Hematopoietic multipotent progenitor cell treated with erythropoietin and hydrocortisone succinate and interleukin-3 and kit ligand, for 6 days (in vitro differentiated cells): ENCODE data around the gene SLC22A2.
"Not testable (repeated sequence)": the region's sequence is repeated elsewhere in the genome, so short reads cannot be mapped to it uniquely, and the experiment has no call there.

Experiments used
- DNase-seq: peaks from one replicate; pipeline ENCODE4 v3.0.0-alpha.2; 2015

Gene SLC22A2

GRCh38 chr6:160240691-160241084 lies 17.9 kb downstream of the SLC22A2 start:
- DNase-seq, result no peak

DNA sequence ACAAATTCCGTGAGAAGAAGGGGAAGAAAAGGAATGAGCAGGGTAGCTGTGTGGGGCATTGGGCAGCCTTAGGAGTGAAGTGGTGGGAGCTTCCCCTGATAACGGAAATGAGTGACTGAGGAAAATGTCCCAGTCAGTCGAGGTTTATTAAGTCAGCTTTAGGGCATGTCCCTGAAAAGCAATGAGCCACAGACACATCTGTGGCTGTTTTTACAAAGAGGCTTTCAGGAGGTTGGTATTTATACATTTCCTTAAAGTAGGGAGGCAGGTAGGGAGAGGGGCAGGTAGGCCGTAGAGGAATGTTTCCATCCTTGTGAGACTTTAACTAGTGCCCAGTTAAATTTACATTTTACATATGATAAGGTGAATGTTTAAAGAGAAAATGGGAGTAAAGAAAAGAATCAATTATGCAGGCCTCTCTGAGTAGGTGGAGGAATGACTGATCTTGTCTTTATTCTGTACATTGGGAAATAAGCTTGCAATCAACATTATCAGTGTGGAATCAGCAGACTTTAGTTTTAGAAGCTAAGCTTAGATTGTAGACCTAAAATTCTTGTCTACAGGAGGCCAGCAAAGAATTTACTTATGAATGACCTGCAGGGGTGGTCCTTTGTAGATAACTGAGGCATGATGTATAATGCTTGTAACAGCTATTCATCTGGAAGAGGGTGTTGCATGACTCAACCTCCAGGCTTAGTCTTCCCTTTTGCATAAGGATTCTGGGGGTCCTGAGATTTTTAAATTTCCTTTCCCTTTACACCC lies 18.5 kb downstream of the SLC22A2 start:
- DNase-seq, result no peak

GRCh38 chr6:160238761-160239751 lies 19.6 kb downstream of the SLC22A2 start:
- DNase-seq, result no peak

DNA sequence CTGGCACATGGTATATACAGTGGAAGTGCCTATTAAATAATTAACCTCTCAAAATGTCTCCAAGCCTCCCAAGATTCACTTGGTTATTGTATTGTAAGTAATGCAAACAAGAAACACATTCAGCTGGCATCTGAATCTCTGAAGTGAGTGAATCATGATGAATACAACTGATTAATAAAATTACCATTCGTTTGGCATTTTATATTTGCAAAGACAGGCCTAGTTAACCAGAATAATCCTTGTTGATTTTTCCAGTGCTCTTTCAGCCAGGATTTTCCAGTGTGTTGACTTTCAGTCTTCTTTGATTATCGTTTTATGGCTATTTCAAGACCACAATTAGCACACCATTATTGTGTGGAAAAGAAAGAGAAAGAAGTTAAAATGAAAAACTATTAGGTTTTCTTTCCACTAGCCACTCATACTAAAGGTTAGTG lies 20.3 kb downstream of the SLC22A2 start:
- DNase-seq, result no peak

DNA sequence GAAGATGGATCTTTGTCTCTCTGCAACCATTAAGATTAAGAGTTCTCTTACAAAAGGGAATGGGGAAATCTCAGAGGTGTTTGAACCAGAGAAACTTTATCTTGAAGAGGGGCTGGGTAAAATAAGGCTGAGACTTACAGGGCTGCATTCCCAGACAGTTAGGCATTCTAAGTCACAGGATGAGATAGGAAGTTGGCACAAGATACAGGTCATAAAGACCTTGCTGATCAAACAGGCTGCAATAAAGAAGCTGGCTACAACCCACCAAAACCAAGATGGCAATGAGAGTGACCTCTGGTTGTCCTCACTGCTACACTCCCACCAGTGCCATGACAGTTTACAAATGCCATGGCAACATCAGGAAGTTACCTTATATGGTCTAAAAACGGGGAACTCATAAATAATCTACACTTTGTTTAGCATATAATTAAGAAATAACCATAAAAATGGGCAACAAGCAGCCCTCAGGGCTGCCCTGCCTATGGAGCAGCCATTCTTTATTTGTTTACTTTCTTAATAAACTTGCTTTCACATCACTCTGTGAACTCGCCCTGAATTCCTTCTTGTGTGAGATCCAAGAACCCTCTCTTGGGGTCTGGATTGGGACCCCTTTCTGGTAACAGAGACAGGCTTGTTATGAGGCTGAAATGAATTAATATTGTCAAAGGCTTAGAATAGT lies 20.9 kb downstream of the SLC22A2 start:
- not testable (repeated sequence) for DNase-seq

- DNase-seq, result not testable (repeated sequence)
Measured at GRCh38 chr6:160236235-160236872, 22.3 kb downstream of the SLC22A2 start.

DNA sequence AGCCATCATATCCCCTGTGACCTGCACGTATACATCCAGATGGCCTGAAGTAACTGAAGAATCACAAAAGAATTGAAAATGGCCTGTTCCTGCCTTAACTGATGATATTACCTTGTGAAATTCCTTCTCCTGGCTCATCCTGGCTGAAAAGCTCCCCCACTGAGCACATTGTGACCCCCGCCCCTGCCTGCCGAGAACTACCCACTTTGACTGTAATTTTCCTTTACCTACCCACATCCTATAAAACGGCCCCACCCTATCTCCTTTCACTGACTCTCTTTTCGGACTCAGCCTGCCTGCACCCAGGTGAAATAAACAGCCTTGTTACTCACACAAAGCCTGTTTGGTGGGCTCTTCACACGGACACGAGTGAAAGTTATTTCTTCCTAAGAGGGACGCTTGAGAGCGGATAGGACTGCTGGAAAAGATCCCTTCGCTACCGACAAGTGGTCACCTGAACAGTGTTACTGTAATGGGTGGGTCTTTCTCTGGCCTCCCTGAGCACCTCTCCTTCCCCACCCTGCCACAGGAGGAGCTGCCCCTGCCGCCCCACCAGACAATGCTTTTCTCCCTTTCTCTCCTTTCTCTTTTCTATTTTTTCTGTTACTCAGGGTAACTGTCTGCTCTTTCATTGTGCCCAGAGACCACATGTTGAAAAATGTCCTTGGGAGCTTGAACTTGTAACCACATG lies 24.5 kb downstream of the SLC22A2 start:
- DNase-seq, result not testable (repeated sequence)

DNA sequence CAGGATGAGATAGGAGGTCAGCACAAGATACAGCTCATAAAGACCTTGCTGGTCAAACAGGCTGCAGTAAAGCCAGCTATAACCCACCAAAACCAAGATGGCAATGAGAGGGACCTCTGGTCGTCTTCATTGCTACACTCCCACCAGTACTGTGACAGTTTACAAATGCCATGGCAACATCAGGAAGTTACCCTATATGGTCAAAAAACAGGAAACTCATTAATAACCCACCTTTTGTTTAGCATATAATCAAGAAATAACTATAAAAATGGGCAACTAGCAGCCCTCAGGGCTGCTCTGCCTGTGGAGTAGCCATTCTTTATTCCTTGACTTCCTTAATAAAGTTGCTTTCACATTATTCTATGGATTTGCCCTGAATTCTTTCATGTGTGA lies 30.9 kb downstream of the SLC22A2 start:
- DNase-seq, result no peak

- no peak for DNase-seq
Measured at GRCh38 chr6:160227038-160227768, 31.4 kb downstream of the SLC22A2 start.

GRCh38 chr6:160226118-160226591 lies 32.5 kb downstream of the SLC22A2 start:
- DNase-seq, result no peak

DNA sequence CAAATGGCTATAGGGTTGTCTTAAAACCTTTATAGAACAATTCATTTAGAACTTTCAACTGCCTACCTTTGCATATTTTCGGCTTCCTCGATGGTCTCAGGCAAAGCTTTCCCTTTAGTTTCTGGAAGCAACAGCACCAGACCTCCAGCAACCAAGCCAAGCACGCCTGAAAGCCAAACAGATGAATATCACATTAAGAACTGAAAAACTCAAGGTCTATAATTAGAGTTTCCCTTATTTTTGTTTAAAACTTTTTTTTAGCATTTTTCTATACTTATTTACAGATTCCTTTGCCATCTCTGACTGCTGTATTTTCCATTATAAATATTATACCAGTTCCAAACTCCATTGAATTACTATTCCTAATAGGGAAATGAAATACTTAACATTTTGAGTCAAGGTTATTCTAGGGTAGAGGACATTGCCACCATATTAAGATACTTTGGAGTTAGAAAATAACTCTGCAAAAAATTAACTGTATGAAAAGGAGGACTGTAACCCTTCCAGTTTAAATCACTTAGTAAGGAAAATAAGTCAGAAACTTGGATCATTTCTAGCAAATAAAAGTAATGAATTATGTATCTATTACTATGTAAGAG lies 33.9 kb downstream of the SLC22A2 start:
- DNase-seq, result no peak

GRCh38 chr6:160222491-160222890 lies 36.1 kb downstream of the SLC22A2 start:
- no peak for DNase-seq

DNA sequence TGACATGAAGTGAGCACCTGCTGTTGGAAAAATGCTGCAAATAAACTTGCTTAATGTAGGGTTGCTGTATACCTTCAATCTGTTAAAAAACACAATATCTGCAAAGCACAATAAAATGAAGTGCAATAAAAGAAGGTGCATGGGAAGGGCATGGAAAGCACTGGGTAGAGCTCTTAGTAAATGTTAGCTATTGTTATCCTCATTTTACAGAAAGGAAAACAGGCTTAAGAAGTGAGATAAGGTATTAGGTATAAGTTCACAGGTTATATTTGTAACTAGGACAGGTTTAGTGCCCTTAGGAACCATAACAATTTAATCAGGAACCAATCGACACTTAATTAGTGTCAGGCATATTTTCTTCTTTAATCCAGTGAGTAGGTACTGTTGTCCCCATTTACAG lies 36.7 kb downstream of the SLC22A2 start:
- no peak for DNase-seq

DNA sequence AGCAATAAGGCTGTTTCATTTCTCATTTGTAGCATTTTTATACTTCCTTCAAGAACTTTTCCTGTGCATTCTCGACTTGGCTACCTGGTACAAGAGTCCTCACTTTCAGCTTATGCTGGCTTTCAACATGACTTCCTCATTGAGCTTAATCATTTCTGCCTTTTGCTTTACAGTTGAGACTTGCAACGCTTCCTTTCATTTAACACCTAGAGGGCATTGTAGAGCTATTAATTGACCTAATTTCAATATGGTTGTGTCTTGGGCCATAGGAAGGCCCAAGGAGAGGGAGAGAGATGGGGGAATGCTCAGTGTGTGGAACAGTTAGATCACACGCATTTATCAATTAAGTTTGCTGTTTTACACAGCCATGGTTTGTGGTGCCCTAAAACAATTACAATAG lies 37.2 kb downstream of the SLC22A2 start:
- peak; percentile 13 for DNase-seq

- DNase-seq, result no peak
Measured at GRCh38 chr6:160218810-160219209, 39.8 kb downstream of the SLC22A2 start.

GRCh38 chr6:160217863-160218262 lies 40.8 kb downstream of the SLC22A2 start:
- DNase-seq, result no peak

DNA sequence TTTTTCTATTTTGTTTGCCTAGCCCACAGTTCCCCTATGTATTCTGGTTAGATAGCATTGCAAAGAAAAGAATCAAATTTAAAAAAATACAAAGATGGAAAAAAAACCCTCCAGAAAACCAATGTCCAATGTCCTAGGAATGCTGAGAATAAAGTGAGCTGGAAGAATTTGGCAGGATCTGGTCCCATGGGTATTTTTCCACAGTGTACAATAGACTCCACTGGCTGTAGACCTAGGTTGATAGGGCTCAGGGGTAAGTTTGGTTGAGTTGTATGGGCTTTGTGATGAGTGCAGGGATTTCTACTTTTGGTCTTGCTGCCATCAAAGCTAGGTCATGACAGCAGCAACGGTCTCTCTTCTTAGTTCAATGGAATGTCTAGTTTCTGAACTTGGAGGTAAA lies 41.5 kb downstream of the SLC22A2 start:
- no peak for DNase-seq

DNA sequence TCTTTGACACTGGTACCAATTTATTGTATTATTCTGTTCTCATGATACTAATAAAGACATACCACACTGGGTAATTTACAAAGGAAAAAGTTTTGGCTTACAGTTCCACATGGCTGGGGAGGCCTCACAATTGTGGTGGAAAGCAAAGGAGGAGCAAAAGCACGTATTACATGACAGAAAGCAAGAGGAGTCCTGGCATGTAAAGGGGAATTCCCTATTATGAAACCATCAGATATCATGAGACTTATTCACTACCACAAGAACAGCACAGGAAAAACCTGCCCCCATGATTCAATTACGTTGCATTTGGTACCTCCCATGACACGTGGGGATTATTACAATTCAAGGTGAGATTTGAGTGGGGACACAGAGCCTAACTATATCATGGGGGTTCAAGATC lies 43.4 kb downstream of the SLC22A2 start:
- no peak for DNase-seq

- no peak for DNase-seq
Measured at GRCh38 chr6:160207618-160208017, 51.0 kb downstream of the SLC22A2 start.

- DNase-seq, result no peak
Measured at GRCh38 chr6:160204710-160205109, 53.9 kb downstream of the SLC22A2 start.

DNA sequence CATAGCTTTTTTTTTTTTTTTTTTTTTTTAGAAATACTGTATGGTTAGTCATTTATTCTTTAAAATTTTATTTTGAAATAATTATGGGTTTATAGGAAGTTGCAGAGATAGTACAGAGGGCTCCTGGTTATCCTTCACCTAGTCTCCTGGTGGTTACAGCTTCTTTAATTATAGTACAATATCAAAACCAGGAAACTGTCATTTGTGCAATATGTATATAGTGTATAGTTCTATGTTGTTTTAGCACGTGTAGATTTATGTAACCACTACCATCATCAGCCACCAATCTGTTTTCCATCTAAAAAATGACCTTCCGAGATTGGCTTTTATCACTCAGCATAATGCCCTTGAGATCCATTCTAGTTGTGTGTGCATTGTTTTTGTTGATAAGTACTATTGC lies 54.7 kb downstream of the SLC22A2 start:
- DNase-seq, result no peak
